Measurements from ENCODE around the gene TCF7L2.

Gene TCF7L2

GRCh38 chr10:113158183-113158582 is 208.1 kb downstream of the TCF7L2 start:
- no peak for DNase-seq

DNA sequence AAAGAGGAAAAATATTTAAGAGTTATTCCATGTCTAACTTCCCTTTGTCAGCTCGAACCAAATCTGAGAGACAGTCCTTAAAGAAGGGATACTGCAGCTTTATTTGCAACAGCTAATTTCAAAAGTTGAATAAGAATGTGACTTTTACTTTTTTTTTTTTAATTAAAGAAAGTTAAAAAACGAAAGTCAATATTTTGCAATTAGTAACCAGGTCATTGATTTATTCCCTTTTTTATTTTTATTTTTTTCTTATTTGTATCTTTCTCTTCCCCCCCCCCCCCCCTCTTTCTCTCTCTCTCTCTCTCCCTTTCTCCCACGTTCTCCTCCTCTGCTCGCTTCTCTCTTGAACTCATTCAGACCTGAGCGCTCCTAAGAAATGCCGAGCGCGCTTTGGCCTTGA is 209.5 kb downstream of the TCF7L2 start:
- DNase-seq: no peak

GRCh38 chr10:113160641-113161040 is 210.6 kb downstream of the TCF7L2 start:
- no peak for DNase-seq

GRCh38 chr10:113161066-113161465 is 211.0 kb downstream of the TCF7L2 start:
- no peak for DNase-seq

- DNase-seq: no peak
These were observed 212.9 kb downstream of the TCF7L2 start for GRCh38 chr10:113162960-113163359.

GRCh38 chr10:113165673-113166072 is 215.6 kb downstream of the TCF7L2 start:
- no peak for DNase-seq

GRCh38 chr10:113167702-113168101 is 217.7 kb downstream of the TCF7L2 start:
- no peak for DNase-seq

DNA sequence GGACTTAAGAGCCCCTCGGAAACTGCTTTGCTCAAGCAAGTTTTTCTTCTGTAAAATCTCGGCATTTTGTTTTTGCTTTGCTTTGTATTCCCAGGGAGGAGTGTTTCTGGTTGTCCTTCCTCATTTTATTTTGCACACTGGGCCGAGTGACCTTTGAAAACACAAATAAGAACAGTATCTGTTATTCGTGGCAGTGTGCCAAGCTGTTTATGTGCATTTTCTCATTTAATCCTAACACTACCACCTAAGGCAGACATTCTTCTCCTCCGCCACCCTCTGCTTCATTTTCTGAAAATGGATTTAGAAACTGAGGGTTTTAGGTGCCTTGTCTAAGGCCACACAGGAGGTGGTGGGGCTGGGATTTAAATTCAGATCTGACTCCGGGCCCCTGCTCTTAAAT is 218.5 kb downstream of the TCF7L2 start:
- no peak for DNase-seq

DNA sequence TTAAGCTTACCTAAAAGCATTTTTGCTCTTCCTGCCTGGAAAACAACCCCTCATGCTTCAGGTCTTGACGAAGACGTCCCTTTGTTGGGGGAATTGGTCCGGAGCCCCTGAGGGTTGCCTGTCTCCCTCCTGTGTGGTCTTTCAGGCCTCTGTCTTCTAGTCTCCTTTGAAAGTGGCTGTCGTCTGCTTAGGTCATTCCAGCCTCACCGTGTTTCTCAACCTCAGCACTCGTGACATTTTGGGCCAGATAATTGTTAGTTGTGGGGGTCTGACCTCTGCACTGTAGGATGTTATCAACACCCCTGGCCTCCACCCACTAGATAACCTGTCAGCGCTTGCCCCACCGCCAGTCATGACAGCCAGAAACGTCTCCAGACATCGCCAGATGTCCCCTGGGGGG is 219.1 kb downstream of the TCF7L2 start:
- no peak for DNase-seq

DNA sequence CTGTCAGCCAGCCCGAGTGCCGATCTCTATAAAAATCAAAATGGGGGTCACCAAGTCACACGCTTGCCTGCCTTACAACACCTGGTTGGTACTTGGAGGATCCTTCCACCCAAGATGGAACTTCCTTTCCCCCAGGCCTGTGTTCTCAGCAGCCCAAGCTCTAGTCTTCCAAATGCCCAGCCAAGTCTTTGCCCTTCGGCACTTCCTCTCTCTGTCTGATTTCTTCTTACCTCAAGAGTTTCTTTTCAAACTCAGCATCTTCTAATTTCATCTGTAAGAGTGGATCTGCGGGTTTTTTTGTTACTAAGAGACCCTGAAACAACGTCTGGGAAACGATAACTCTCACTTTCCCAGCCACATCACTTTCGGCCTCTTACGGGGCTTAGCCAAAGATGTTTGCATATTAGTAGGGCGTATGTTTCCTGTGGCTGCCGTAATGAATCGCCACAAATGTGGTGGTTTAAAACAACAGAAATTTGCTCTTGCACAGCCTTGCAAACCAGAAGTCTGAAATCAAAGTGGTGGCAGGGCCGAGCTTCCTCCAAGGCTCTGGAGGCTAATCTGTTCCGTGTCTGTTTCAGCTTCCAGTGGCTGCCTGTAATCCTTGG is 219.9 kb downstream of the TCF7L2 start:
- no peak for DNase-seq

- no peak for DNase-seq
These were observed 221.6 kb downstream of the TCF7L2 start for GRCh38 chr10:113171662-113172061.

- no peak for DNase-seq
These were observed 225.1 kb downstream of the TCF7L2 start for GRCh38 chr10:113175176-113175575.

DNA sequence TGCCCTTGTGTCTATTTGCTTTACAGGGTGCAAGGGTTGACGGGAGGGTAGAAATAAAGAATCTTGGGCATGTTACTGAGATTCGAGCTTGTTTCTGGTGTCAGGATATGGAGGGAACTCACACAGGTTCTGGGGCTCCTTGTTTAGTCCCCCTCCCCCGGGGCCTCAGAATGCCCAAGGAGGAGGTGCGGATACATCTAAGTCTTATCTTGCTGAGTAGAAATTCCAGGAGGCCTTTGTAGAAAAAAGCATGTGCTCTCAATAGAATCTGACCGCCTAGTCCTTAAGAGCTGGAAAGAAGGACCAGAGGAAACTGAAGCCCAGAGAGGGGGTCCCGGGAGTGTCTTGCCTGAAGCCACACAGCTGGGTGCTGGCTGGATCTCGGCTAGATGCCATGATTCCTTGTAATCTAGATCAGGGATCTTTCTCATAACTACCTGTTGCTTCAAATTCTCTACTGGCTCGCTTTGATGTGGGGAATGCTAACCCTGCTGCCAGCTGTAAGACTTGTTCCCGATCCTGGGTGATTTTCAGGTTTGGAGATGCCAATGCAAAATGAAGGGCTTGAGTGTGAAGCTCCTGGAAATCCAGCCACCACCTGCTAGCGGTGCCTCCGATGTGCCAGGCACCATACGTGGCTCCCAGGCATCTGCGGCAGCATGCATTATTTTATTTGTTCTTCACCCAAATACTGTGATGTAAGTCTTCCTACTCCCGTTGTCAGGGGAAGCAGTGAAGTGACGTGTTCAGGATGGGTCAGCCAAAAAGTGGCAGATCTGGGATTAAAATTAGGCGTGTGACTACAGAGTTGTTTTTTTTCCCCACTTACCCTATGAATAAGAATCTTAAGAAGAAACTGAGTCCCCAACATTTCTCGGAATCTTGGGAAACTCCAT is 226.0 kb downstream of the TCF7L2 start:
- DNase-seq: no peak

GRCh38 chr10:113176652-113177155 is 226.7 kb downstream of the TCF7L2 start:
- no peak for DNase-seq

GRCh38 chr10:113177156-113177935 is 227.3 kb downstream of the TCF7L2 start:
- DNase-seq: peak; percentile 71

- no peak for DNase-seq
These were observed 227.9 kb downstream of the TCF7L2 start for GRCh38 chr10:113177936-113178335.

- DNase-seq: no peak
These were observed 228.7 kb downstream of the TCF7L2 start for GRCh38 chr10:113178771-113179170.

- no peak for DNase-seq
These were observed 229.2 kb downstream of the TCF7L2 start for GRCh38 chr10:113179265-113179664.

- DNase-seq: no peak
These were observed 229.9 kb downstream of the TCF7L2 start for GRCh38 chr10:113179966-113180365.

DNA sequence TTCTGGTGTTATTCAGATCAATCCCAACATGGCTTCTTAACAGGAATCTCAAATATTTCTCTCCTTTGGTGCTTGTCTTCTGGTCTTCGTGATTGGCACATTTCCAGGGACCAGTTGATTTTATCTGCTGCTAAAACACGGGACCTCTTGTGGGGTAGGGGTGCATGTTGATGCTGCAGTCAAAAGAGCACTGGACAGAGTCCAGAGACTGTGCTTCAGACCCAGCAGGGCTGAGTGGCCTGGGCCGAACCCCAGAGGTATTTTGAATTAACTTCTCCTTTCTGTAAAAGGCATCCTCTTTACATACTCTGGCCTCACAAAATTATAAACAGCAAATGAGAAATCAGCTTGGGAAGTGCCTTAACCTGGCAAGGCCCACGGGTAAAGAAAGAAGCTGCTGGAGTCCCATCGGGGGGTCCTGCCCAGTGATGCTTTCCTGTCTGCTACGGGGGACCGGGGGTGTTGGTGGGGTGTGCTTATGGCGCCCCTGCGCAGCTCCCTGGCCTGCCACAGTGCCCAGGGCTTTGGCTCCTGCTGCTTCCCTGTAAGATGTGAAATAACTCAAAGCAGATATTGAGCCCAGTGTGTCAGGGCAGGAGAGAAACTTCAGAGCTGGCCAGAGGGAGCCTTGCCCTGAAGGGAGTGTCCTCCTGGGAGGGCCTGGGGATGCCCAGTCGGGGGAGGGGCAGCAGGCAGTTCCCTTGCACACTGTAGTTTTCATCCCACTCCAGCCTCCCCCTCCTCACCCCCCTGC is 230.5 kb downstream of the TCF7L2 start:
- DNase-seq: no peak

- no peak for DNase-seq
These were observed 232.1 kb downstream of the TCF7L2 start for GRCh38 chr10:113182154-113182553.

DNA sequence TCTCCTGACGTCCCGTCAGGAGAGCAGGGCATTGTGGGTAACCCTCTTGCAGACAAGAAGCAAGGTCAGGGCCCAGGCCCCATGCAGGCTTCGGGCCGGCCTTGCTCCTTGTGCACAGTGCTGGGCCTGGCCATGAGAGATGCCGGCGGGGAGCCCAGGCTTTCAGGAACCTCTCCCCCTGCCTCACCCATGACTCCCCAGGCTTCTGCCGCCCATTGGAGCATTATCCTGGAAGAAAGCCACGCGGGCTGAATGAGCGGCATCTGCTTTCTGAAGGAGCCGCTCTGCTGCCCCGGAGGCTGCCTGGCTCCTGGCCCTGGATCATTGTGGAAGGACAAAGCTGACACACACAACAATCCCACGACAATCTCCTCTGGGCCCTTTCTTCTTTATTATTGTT is 233.5 kb downstream of the TCF7L2 start:
- no peak for DNase-seq

Measured in right hindlimb (tissue), 1 donor.